Colonic mucosa (tissue), 4 donors: ENCODE data around the gene NUP43. TPM values are rescaled to one million over a fixed set of nuclear protein-coding genes. Genes with fewer than 3 reads are reported as not detected.
"Not testable (repeated sequence)": the region's sequence is repeated elsewhere in the genome, so short reads cannot be mapped to it uniquely, and the experiment has no call there.

Experiments used
- DNase-seq: peaks from one replicate; pipeline ENCODE4 v3.0.0-alpha.2; 2020
- H3K27ac ChIP-seq: fragments of 200-600 bp; one replicate; pipeline ENCODE4 v1.8.0; 2021
- H3K27me3 ChIP-seq: fragments of 200-600 bp; one replicate; pipeline ENCODE4 v1.8.0; 2021
- H3K36me3 ChIP-seq: fragments of 200-600 bp; one replicate; pipeline ENCODE4 v1.8.0; 2021
- H3K4me1 ChIP-seq: fragments of 200-600 bp; one replicate; pipeline ENCODE4 v1.8.0; 2021; ENCODE audit warnings: mild to moderate bottlenecking
- H3K4me3 ChIP-seq: fragments of 200-600 bp; one replicate; pipeline ENCODE4 v1.8.0; 2021
- H3K9ac ChIP-seq, 2 donors: one replicate each; pipeline ENCODE4 v1.7.0; 2013; ENCODE audit warnings: control low read depth in 2 of 2, low read depth in 2 of 2, low read length in 2 of 2
- H3K9me3 ChIP-seq: fragments of 200-600 bp; one replicate; pipeline ENCODE4 v1.8.0; 2021
- CTCF ChIP-seq: fragments of 200-600 bp; IDR thresholded peaks from one replicate; pipeline ENCODE4 v1.8.0; 2022; ENCODE audit warnings: antibody characterized with exemption, mild to moderate bottlenecking
- intact Hi-C: fragments of 100-400 bp; cut with DNase I; formaldehyde crosslinking; loops from one replicate; pipeline ENCODE4 v1.14.1; 2022
- total RNA-seq, 2 donors: library from RNA; stranded (reverse); fragmentation: NEBNext Ultra II Directional in 1 of 2; extraction: Animal tissue kit (Norgen Biotek cat#: 25700) in 1 of 2; gene quantifications; one replicate each; pipeline ENCODE4 v1.2.1, GENCODE V29; 2021
- donor health status: healthy.
- donor health status: DM: no; HTN: no; CAD: no.
- donor health status: DM: no; HTN: no; CAD: no.

Gene NUP43
- total RNA-seq, 2 donors from 2014 or later = 25.0 to 43.5 TPM

DNA sequence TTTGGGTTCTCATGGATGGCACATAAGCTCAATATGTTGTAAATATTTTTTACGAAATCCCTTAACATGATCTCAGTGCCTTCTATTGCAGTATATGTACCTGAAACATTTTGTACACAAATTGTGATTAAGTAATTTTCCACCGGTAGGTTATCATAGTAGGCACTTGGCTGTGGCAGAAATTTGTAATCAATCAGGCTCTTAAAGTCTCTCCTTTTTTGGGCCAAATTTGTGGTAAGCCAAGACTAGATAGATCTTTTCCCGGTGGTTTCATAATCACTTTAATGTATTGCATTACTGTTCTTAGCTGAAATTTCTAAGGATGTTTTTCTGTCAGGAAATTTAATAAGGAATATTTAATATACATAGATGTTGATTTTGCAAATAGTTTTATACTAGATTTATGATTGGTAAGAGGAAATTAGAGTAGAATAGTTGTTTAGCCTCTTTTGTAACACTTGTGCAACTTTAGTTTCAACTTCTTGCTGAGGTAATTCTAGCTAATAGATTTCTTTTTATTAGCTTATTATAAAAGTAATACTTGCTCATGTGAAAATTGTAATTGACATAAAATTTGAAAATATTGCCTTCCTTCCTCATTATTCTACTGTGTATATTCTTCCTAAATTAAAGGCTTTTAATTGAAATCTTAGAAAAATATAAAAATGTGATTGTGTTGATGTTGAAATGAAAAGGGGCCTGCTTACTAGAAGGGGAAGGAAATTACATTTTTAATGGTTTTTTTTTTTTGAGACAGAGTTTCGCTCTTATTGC is 6.5 kb upstream of the NUP43 start:
- Histone ChIP-seq H3K27ac (no peak overlapping the region), H3K9me3 (no peaks in the 10 kb centered on the region), H3K36me3 (no peaks in the 10 kb centered on the region), H3K4me1 (no peaks in the 10 kb centered on the region), H3K27me3 (no peaks in the 10 kb centered on the region), H3K9ac (no peak overlapping the region), H3K4me3 (no peak overlapping the region)
- no peak for TF ChIP-seq CTCF
- intact Hi-C loops = no loop called here
- DNase-seq = no peak

- H3K27ac ChIP-seq, H3K4me3 ChIP-seq, H3K4me1 ChIP-seq, intact Hi-C loops, H3K9ac ChIP-seq, H3K9me3 ChIP-seq, DNase-seq, H3K36me3 ChIP-seq, H3K27me3 ChIP-seq: not testable (repeated sequence)
Observed at GRCh38 chr6:149751920-149752319, 5.6 kb upstream of the NUP43 start.

DNA sequence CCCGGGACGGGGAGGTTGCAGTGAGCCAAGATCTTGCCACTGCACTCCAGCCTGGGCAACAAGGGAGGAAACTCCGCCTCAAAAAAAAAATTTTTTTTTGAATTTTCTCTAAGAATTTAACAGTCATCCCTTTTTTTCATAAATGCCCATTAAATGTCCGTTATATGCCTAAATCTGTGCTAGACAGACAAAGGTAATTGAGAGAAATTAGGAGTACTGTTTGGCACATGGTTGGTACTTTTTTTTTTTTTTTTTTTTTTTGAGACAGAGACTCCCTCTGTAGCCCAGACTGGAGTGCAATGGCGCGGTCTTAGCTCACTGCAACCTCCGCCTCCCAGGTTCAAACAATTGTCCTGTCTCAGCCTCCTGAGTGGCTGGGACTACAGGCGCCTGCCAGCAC is 4.9 kb upstream of the NUP43 start:
- Histone ChIP-seq H3K9ac (no peak overlapping the region), H3K4me3 (no peak overlapping the region), H3K36me3 (no peaks in the 10 kb centered on the region), H3K9me3 (no peaks in the 10 kb centered on the region), H3K27me3 (no peaks in the 10 kb centered on the region), H3K4me1 (no peaks in the 10 kb centered on the region), H3K27ac (no peak overlapping the region)
- intact Hi-C loops = no loop called here
- DNase-seq = no peak
- no peak for TF ChIP-seq CTCF

- Histone ChIP-seq H3K36me3 (no peaks in the 10 kb centered on the region), H3K9me3 (no peaks in the 10 kb centered on the region), H3K4me3 (peak overlapping the region; percentile 74), H3K4me1 (peaks cover 5% of the 10 kb centered on the region), H3K27ac (peak overlapping the region; percentile 69), H3K27me3 (no peaks in the 10 kb centered on the region), H3K9ac (peak overlapping the region; percentile 96 to 97)
- intact Hi-C loops = no loop called here
- peak; percentile 69 for DNase-seq
- TF ChIP-seq CTCF = no peak
Observed at GRCh38 chr6:149750136-149750609, 3.8 kb upstream of the NUP43 start.

DNA sequence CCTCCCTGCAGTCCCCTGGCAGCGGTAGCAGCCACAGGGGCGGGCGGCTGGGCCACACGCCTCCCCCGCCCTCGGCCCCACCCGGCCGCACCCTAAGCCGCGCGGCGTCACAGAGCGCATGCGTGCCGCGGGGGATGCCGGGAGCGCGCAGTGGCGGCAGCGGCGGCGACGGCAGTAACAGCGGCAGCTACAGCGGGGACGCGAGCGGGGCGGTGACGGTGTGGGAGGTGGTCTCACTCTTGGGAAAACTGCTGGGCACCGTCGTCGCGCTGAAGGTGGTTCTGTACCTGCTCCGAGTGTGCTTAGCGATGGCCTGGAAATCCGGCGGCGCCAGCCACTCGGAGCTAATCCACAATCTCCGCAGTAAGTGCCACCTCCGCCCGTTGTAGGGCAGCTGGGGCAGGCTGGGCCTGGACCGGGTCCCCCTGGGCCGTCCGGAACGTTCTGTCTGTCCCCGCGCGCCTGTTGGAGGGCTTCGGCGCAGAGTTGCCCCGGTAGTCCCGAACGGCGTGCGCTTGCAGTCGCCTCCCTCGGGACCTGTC is 3.3 kb upstream of the NUP43 start, which contains the start of gene PCMT1:
Gene PCMT1 (plus strand): TSS at position 148 of the 542 bp plus-strand sequence. CDS start 161 bp downstream, at position 309.
- intact Hi-C loops = no loop called here
- TF ChIP-seq CTCF = no peak

DNA sequence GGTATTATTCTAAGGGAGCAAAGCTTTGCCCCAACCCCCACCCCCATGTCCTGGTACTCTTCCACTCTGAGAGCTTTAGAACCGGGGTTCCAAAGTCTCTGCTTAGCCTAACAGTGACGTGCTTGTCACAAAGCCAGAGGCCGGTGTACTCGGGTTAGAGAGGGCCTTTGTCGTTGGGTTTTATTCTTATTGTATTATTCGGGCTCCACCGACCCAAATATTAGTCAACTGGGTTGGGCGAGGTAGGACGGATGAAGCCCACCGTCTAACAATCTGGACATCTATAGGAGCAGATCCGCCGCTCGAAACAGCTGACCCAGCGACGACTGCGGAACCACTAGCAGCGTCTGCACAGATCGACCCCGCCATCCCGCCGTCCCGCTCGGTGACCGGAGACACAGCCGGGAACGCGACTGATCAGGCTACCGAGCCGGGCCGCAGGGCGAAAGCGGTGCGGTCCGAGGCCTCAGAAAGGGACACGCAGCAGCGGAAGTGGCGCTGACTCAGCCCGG is 2.8 kb upstream of the NUP43 start:
- H3K9me3 ChIP-seq, H3K4me1 ChIP-seq, intact Hi-C loops, H3K36me3 ChIP-seq, DNase-seq, H3K27me3 ChIP-seq: not testable (repeated sequence)
- Histone ChIP-seq H3K9ac (peak overlapping the region; percentile 46 to 68), H3K4me3 (peak overlapping the region; percentile 74), H3K27ac (peak overlapping the region; percentile 69)

More for the DNA sequence above, 3.3 kb upstream of the NUP43 start, which contains the start of gene PCMT1:
- Histone ChIP-seq H3K4me3 (peak within 1 kb of the TSS; percentile 74), H3K27me3 (no peaks in the 10 kb centered on the region), H3K4me1 (peaks cover 6% of the 10 kb centered on the region), H3K36me3 (no peaks in the 10 kb centered on the region), H3K9me3 (no peaks in the 10 kb centered on the region), H3K27ac (peak within 1 kb of the TSS; percentile 69), H3K9ac (peak within 1 kb of the TSS; percentile 96 to 97)
- DNase-seq = peak; percentile 89

- peak overlapping the region; percentile 74 for H3K4me3 ChIP-seq
- H3K36me3 ChIP-seq, H3K4me1 ChIP-seq, H3K27me3 ChIP-seq, intact Hi-C loops, H3K27ac ChIP-seq, DNase-seq, H3K9me3 ChIP-seq: not testable (repeated sequence)
- H3K9ac ChIP-seq = peak overlapping the region; percentile 71 to 94
Observed at GRCh38 chr6:149745252-149745651, 1.1 kb downstream of the NUP43 start.
